GM12891 (cell line): ENCODE measurements around the gene RAC3.

Experiments
- POLR2A ChIP-seq: IDR thresholded peaks from 2 replicates; pipeline ENCODE4 v1.6.1; 2011; ENCODE audit warnings: low read depth, low read length, control low read depth
- POLR2AphosphoS5 ChIP-seq: IDR thresholded peaks from 2 replicates; pipeline ENCODE4 v1.6.1; 2011; ENCODE audit warnings: low read depth, low read length, control low read depth
- TAF1 ChIP-seq: IDR thresholded peaks from 2 replicates; pipeline ENCODE4 v1.6.1; 2011; ENCODE audit warnings: low read depth, low read length, control low read depth

DNA sequence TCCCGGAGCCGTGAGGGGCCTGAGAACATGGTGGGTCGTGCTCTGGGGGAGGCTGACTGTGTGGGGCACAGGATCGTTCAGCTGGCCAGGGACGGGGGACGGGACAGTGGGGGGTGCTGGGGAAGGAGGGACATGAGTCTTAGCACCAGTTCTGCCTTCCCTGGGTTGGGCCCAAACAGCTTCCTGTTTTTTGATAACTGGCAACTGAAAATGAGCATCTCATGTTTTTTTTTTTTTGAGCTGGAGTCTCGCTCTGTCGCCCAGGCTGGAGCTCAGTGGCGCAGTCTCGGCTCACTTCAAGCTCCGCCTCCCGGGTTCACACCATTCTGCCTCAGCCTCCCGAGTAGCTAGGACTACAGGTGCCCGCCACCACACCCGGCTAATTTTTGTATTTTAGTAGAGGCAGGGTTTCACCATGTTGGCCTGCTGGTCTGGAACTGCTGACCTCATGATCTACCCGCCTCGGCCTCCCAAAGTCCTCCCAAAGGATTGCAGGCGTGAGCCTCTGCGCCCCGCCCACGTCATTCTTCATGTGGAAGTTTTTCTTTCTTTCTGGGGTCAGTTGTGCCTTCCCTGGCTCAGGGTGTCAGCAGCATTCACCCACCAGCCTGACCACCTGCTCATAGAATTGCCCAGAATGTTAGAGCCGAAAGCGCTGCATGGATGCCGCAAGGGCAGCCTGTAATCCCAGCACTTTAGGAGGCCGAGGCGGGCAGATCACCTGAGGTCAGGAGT is 47.7 kb upstream of the RAC3 start:
- TF ChIP-seq POLR2AphosphoS5 (no peak), POLR2A (no peak), TAF1 (no peak)
